Osteoblast (primary cell): ENCODE measurements around the gene TCF25. TPM values are rescaled to one million over a fixed set of nuclear protein-coding genes. Genes with fewer than 3 reads are reported as not detected.
"Not testable (repeated sequence)": the region's sequence is repeated elsewhere in the genome, so short reads cannot be mapped to it uniquely, and the experiment has no call there.

Experiments used
- DNase-seq: peaks from one replicate; pipeline ENCODE4 v3.0.0; 2011; ENCODE audit warnings: low spot score, mixed read lengths; ENCODE audit not compliant: insufficient read length; ENCODE audit errors: missing footprints
- H2AFZ ChIP-seq: 2 replicates; pipeline ENCODE4 v1.6.0; 2011; ENCODE audit warnings: mild to moderate bottlenecking, low read length
- H3K27ac ChIP-seq: 2 replicates; pipeline ENCODE4 v1.5.1; 2011; ENCODE audit warnings: mild to moderate bottlenecking, low read depth, low read length, moderate library complexity
- H3K27me3 ChIP-seq: 2 replicates; pipeline ENCODE4 v1.6.0; 2012; ENCODE audit warnings: mild to moderate bottlenecking, control low read depth, inconsistent platforms, low read length, moderate library complexity; ENCODE audit not compliant: insufficient read depth
- H3K36me3 ChIP-seq: 2 replicates; pipeline ENCODE4 v1.5.1; 2011; ENCODE audit warnings: mild to moderate bottlenecking, low read length, control low read depth, moderate library complexity; ENCODE audit not compliant: insufficient read depth
- H3K4me1 ChIP-seq: 2 replicates; pipeline ENCODE4 v1.5.1; 2011; ENCODE audit warnings: mild to moderate bottlenecking, low read length, control low read depth, moderate library complexity; ENCODE audit not compliant: insufficient read depth
- H3K4me2 ChIP-seq: 2 replicates; pipeline ENCODE4 v1.6.0; 2011; ENCODE audit warnings: mild to moderate bottlenecking, low read length; ENCODE audit not compliant: insufficient read depth
- H3K4me3 ChIP-seq: fragments of 200-600 bp; sonication (generic); 3 replicates; pipeline ENCODE4 v1.5.1; 2012; ENCODE audit warnings: mild to moderate bottlenecking, low read length, inconsistent platforms; ENCODE audit not compliant: insufficient read depth
- H3K79me2 ChIP-seq: 2 replicates; pipeline ENCODE4 v1.6.0; 2012; ENCODE audit warnings: mild to moderate bottlenecking, low read length, control low read depth, inconsistent platforms; ENCODE audit not compliant: insufficient read depth
- H3K9me3 ChIP-seq: 2 replicates; pipeline ENCODE4 v1.5.1; 2011; ENCODE audit warnings: low read depth, low read length, control low read depth
- H4K20me1 ChIP-seq: 2 replicates; pipeline ENCODE4 v1.6.0; 2012; ENCODE audit warnings: mild to moderate bottlenecking, low read length, control low read depth; ENCODE audit not compliant: insufficient read depth
- total RNA-seq: library from RNA; depleted of rRNA; stranded (reverse); fragments of >200 nt; gene quantifications from 2 replicates; pipeline ENCODE4 v1.2.3, GENCODE V29; 2012
- TF ChIP-seq, protein P1 (sequence below): IDR thresholded peaks from 2 replicates; pipeline ENCODE4 v1.5.1; 2011; ENCODE audit warnings: mild to moderate bottlenecking, low read depth, low read length, moderate library complexity; ENCODE audit errors: extremely low read depth

The TCF25 gene, protein sequence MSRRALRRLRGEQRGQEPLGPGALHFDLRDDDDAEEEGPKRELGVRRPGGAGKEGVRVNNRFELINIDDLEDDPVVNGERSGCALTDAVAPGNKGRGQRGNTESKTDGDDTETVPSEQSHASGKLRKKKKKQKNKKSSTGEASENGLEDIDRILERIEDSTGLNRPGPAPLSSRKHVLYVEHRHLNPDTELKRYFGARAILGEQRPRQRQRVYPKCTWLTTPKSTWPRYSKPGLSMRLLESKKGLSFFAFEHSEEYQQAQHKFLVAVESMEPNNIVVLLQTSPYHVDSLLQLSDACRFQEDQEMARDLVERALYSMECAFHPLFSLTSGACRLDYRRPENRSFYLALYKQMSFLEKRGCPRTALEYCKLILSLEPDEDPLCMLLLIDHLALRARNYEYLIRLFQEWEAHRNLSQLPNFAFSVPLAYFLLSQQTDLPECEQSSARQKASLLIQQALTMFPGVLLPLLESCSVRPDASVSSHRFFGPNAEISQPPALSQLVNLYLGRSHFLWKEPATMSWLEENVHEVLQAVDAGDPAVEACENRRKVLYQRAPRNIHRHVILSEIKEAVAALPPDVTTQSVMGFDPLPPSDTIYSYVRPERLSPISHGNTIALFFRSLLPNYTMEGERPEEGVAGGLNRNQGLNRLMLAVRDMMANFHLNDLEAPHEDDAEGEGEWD
- total RNA-seq, result 225 and 230 TPM in 2 replicates

DNA sequence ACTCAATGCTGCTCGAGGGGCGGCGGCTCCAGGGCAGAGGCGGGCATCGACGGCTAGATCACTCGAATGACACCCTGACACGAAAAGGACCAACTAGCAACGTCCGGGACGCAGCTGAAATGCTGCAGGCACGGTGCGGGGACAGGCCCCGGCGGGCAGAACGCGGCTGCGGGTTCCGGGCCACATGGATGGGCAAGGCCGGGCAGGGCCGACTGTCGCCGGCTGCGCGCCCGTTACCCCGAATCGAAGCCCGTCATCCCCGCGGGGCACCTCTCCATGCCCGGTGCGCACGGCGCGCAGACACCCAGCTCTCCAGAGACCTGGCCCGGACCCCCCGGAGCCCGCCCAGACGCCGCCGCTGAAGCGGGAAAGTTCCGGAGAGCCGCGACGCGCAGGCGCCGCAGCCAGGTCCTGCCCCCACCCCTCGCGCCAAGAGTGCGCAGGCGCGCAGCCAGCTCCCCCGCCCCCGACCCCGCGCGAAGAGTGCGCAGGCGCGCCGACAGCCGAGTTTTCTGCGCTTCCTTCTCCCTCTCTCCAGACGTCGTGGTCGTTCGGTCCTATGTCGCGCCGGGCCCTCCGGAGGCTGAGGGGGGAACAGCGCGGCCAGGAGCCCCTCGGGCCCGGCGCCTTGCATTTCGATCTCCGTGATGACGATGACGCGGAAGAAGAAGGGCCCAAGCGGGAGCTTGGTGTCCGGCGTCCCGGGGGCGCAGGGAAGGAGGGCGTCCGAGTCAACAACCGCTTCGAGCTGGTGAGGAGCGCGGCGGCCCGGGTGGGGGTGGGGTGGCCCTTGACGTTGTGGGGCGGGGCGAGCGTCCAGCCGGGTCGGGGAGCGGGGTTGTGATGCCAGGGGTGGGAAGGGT, at the start of gene TCF25:
TCF25 (plus strand) TSS at position 484 of the 863 bp plus-strand sequence; CDS start at position 560, 76 bp downstream.
- peaks cover 30% of the 10 kb centered on the region for H4K20me1 ChIP-seq
- H3K79me2 ChIP-seq, result peaks cover 48% of the 10 kb centered on the region
- peak within 1 kb of the TSS; percentile 99 for H3K27ac ChIP-seq
- no peaks in the 10 kb centered on the region for H3K27me3 ChIP-seq
- peaks cover 16% of the 10 kb centered on the region for H3K4me1 ChIP-seq
- H3K9me3 ChIP-seq, result no peaks in the 10 kb centered on the region
- peaks cover 29% of the 10 kb centered on the region for H3K36me3 ChIP-seq
- peak within 1 kb of the TSS; percentile 98 for H3K4me3 ChIP-seq
- H2AFZ ChIP-seq, result peak within 1 kb of the TSS; percentile 80
- DNase-seq, result peak; percentile 97
- TF ChIP-seq, protein P1, sequence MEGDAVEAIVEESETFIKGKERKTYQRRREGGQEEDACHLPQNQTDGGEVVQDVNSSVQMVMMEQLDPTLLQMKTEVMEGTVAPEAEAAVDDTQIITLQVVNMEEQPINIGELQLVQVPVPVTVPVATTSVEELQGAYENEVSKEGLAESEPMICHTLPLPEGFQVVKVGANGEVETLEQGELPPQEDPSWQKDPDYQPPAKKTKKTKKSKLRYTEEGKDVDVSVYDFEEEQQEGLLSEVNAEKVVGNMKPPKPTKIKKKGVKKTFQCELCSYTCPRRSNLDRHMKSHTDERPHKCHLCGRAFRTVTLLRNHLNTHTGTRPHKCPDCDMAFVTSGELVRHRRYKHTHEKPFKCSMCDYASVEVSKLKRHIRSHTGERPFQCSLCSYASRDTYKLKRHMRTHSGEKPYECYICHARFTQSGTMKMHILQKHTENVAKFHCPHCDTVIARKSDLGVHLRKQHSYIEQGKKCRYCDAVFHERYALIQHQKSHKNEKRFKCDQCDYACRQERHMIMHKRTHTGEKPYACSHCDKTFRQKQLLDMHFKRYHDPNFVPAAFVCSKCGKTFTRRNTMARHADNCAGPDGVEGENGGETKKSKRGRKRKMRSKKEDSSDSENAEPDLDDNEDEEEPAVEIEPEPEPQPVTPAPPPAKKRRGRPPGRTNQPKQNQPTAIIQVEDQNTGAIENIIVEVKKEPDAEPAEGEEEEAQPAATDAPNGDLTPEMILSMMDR, result no peak
- H3K4me2 ChIP-seq, result peak within 1 kb of the TSS; percentile 88

DNA sequence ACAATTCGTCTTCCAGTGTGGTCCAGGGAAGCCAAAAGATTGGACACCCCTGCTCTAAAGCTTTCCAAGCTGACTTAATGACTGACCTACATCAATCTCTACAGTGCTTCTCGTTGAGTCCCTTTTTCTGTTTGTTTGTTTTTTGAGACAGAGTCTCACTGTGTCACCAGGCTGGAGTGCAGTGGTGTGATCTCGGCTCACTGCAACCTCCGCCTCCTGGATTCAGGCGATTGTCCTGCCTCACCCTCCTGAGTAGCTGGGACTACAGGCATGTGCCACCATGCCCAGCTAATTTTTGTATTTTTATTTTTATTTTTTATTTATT, 49.6 kb upstream of the TCF25 start:
- DNase-seq, H3K9me3 ChIP-seq, H3K36me3 ChIP-seq, H2AFZ ChIP-seq, H4K20me1 ChIP-seq, H3K27ac ChIP-seq, H3K4me3 ChIP-seq, H3K79me2 ChIP-seq, H3K4me1 ChIP-seq, H3K27me3 ChIP-seq, H3K4me2 ChIP-seq: not testable (repeated sequence)

DNA sequence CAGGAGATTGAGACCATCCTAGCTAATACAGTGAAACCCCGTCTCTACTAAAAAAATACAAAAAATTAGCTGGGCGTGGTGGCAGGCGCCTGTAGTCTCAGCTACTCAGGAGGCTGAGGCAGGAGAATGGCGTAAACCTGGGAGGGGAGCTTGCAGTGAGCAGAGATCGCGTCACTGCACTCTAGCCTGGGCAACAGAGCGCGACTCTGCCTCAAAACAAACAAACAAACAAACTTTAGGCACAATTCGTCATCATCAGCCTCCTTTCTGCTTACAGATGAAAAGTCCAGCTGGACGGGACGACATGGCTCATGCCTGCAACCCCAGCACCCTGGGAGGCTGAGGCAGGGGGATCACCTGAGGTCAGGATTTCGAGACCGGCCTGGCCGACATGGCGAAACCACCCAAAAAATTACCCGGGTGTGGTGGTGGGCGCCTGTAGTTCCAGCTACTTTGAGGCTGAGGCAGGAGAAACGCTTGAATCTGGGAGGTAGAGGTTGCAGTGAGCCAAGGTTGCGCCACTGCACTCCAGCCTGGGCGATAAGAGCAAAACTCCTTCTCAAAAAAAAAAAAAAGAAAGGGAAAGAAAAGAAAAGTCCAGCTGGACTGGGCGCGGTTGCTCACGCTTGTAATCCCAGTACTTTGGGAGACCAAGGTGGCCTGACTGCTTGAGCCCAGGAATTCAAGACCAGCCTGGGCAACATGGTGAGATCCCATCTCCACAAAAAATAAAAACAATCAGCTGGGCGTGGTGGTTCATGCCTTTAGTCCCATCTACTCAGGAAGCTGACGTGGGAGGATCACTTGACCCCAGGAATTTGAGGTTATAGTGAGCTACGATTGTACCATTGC, 46.6 kb upstream of the TCF25 start:
- DNase-seq, result no peak
- Histone ChIP-seq H3K27ac (no peak overlapping the region), H3K9me3 (no peaks in the 10 kb centered on the region), H3K27me3 (no peaks in the 10 kb centered on the region), H3K79me2 (no peaks in the 10 kb centered on the region), H3K4me1 (peaks cover 12% of the 10 kb centered on the region), H3K4me3 (no peak overlapping the region), H2AFZ (no peak overlapping the region), H4K20me1 (peaks cover 7% of the 10 kb centered on the region), H3K4me2 (no peak overlapping the region), H3K36me3 (no peaks in the 10 kb centered on the region)
- TF ChIP-seq, protein P1, result no peak
